WTC11 (cell line): Measurements from ENCODE around the gene ATP8B4. TPM values are rescaled to one million over a fixed set of nuclear protein-coding genes. Genes with fewer than 3 reads are reported as not detected.

Experiments
- ATAC-seq: fragments of 200-7000 bp; cut with Tn5 transposase; 2 replicates; pipeline ENCODE4 v1.10.0; 2021; ENCODE audit warnings: mild to moderate bottlenecking, moderate library complexity
- CTCF ChIA-PET: fragments of 300-600 bp; sonication (Branson Sonifier 250); formaldehyde crosslinking; loops from one replicate; lab custom pipeline; 2021; ENCODE audit warnings: antibody characterized with exemption; lab: Charles Lee
- POLR2A ChIA-PET: fragments of 350-600 bp; sonication (Branson Sonifier 250); formaldehyde crosslinking; loops from one replicate; lab custom pipeline; 2021; ENCODE audit warnings: antibody characterized with exemption; lab: Charles Lee
- DNase-seq: peaks from one replicate; pipeline ENCODE4 v3.0.0; 2021; ENCODE audit warnings: low spot score
- H3K27ac Mint-ChIP-seq: 2 replicates; pipeline ENCODE4 v1.8.0; 2021; ENCODE audit warnings: mixed read lengths
- H3K27me3 Mint-ChIP-seq: 2 replicates; pipeline ENCODE4 v1.8.0; 2021; ENCODE audit warnings: low read depth, mild to moderate bottlenecking, moderate library complexity, mixed read lengths
- H3K36me3 Mint-ChIP-seq: 2 replicates; pipeline ENCODE4 v1.8.0; 2021; ENCODE audit warnings: mixed read lengths
- H3K4me1 Mint-ChIP-seq: 2 replicates; pipeline ENCODE4 v1.8.0; 2022; ENCODE audit warnings: mixed read lengths
- H3K4me3 Mint-ChIP-seq: 2 replicates; pipeline ENCODE4 v1.8.0; 2021; ENCODE audit warnings: mild to moderate bottlenecking, moderate library complexity, mixed read lengths
- H3K9me3 Mint-ChIP-seq: 2 replicates; pipeline ENCODE4 v1.8.0; 2021; ENCODE audit warnings: mixed read lengths
- ARID4B ChIP-seq: sonication (generic); formaldehyde crosslinking; IDR thresholded peaks from 2 replicates; pipeline ENCODE4 v1.8.0; 2023; ENCODE audit warnings: missing genetic modification reagents, mild to moderate bottlenecking, borderline replicate concordance
- ATF6 ChIP-seq: sonication (generic); formaldehyde crosslinking; IDR thresholded peaks from 2 replicates; pipeline ENCODE4 v1.8.1; 2023; ENCODE audit warnings: mild to moderate bottlenecking, missing genetic modification reagents
- CTCF ChIP-seq: fragments of 200-600 bp; IDR thresholded peaks from 2 replicates; pipeline ENCODE4 v1.8.0; 2022; ENCODE audit warnings: antibody characterized with exemption
- ESRRA ChIP-seq: sonication (generic); formaldehyde crosslinking; IDR thresholded peaks from 2 replicates; pipeline ENCODE4 v1.8.1; 2022; ENCODE audit warnings: mild to moderate bottlenecking, missing genetic modification reagents, borderline replicate concordance
- FOXP4 ChIP-seq: sonication (generic); formaldehyde crosslinking; IDR thresholded peaks from 2 replicates; pipeline ENCODE4 v1.8.0; 2022; ENCODE audit warnings: mild to moderate bottlenecking, missing genetic modification reagents
- HMGXB4 ChIP-seq: sonication (generic); formaldehyde crosslinking; IDR thresholded peaks from 2 replicates; pipeline ENCODE4 v1.8.1; 2023; ENCODE audit warnings: mild to moderate bottlenecking, moderate library complexity, missing genetic modification reagents
- IRF2 ChIP-seq: sonication (generic); formaldehyde crosslinking; IDR thresholded peaks from 2 replicates; pipeline ENCODE4 v1.8.0; 2022; ENCODE audit warnings: low read depth, missing genetic modification reagents, borderline replicate concordance
- JAZF1 ChIP-seq: fragments of 250-450 bp; sonication (Bioruptor Pico); IDR thresholded peaks from 2 replicates; pipeline ENCODE4 v1.9.0; 2021; ENCODE audit warnings: moderate library complexity, mild to moderate bottlenecking, inconsistent platforms
- KAT7 ChIP-seq: sonication (generic); formaldehyde crosslinking; IDR thresholded peaks from 2 replicates; pipeline ENCODE4 v1.8.1; 2023; ENCODE audit warnings: missing genetic modification reagents, mild to moderate bottlenecking, borderline replicate concordance
- MAX ChIP-seq: sonication (generic); formaldehyde crosslinking; IDR thresholded peaks from 2 replicates; pipeline ENCODE4 v1.8.0; 2022; ENCODE audit warnings: mild to moderate bottlenecking, missing genetic modification reagents
- MLX ChIP-seq: sonication (generic); formaldehyde crosslinking; IDR thresholded peaks from 2 replicates; pipeline ENCODE4 v1.8.1; 2023; ENCODE audit warnings: mild to moderate bottlenecking, missing genetic modification reagents, moderate library complexity
- NFATC4 ChIP-seq: fragments of 250-450 bp; sonication (Bioruptor Pico); IDR thresholded peaks from 2 replicates; pipeline ENCODE4 v1.9.0; 2021; ENCODE audit warnings: mild to moderate bottlenecking
- NR2C2 ChIP-seq: sonication (generic); formaldehyde crosslinking; IDR thresholded peaks from 2 replicates; pipeline ENCODE4 v1.8.0; 2022; ENCODE audit warnings: mild to moderate bottlenecking, missing genetic modification reagents
- PRDM15 ChIP-seq: sonication (generic); formaldehyde crosslinking; IDR thresholded peaks from 2 replicates; pipeline ENCODE4 v1.8.0; 2022; ENCODE audit warnings: missing genetic modification reagents
- TCF7 ChIP-seq: sonication (generic); formaldehyde crosslinking; IDR thresholded peaks from 2 replicates; pipeline ENCODE4 v1.8.0; 2022; ENCODE audit warnings: mild to moderate bottlenecking, low read depth, missing genetic modification reagents, moderate library complexity
- TEAD4 ChIP-seq: sonication (generic); formaldehyde crosslinking; IDR thresholded peaks from 2 replicates; pipeline ENCODE4 v1.8.0; 2022; ENCODE audit warnings: mild to moderate bottlenecking, missing genetic modification reagents
- ZMAT4 ChIP-seq: fragments of 250-450 bp; sonication (Bioruptor Pico); IDR thresholded peaks from 2 replicates; pipeline ENCODE4 v1.9.0; 2021; ENCODE audit warnings: mild to moderate bottlenecking
- total RNA-seq: library from RNA; stranded (reverse); gene quantifications from 3 replicates; pipeline ENCODE4 v1.2.3, GENCODE V29; 2021

The ATP8B4 gene
- total RNA-seq, 1 experiment from 2014 or later = 0.37 TPM

- TF ChIP-seq ZMAT4 (CRISPR knock-in tag) = no peak
- TF ChIP-seq IRF2 (CRISPR knock-in tag) = no peak
- TF ChIP-seq ATF6 (CRISPR knock-in tag) = no peak
- TF ChIP-seq TCF7 (CRISPR knock-in tag) = no peak
- TF ChIP-seq, all 79 proteins: peak for 0
These were observed 287.6 kb downstream of the ATP8B4 start (continued) for GRCh38 chr15:49831206-49831965.

- DNase-seq (no peak), ATAC-seq (peak; percentile 54)
- Mint-ChIP-seq H3K27me3 (no peaks in the 10 kb centered on the region), H3K36me3 (no peaks in the 10 kb centered on the region), H3K9me3 (0 out of 2 replicates have a peak, but pooled peaks cover 5% of the 10 kb centered on the region), H3K4me3 (no peak overlapping the region), H3K27ac (no peak overlapping the region), H3K4me1 (peaks cover 6% of the 10 kb centered on the region)
- POLR2A ChIA-PET = interaction anchor here (0.5 kb wide), 1 partner anchor 820 kb away, joined by 3 read pairs; no protein-coding TSS in a partner anchor
- CTCF ChIA-PET = interaction anchor here (1.6 kb wide), 1 partner anchor 46 kb away, joined by 7 read pairs; no protein-coding TSS in a partner anchor
- TF ChIP-seq ESRRA (CRISPR knock-in tag) (no peak), KAT7 (CRISPR knock-in tag) (no peak), CTCF (no peak), JAZF1 (CRISPR knock-in tag) (no peak), MLX (no peak), TEAD4 (no peak), FOXP4 (CRISPR knock-in tag) (no peak), NR2C2 (no peak), PRDM15 (no peak), ARID4B (CRISPR knock-in tag) (no peak), HMGXB4 (no peak), MAX (no peak), NFATC4 (CRISPR knock-in tag) (no peak)
These were observed 288.6 kb downstream of the ATP8B4 start for GRCh38 chr15:49830391-49830790.
